GM13977 (cell line): ENCODE results near the gene CACNA1E.

Experiments
- DNase-seq: peaks from one replicate; pipeline ENCODE4 v3.0.0; 2012; ENCODE audit warnings: low spot score
- CTCF ChIP-seq: IDR thresholded peaks from 2 replicates; pipeline ENCODE4 v1.5.1; 2012; ENCODE audit warnings: mild to moderate bottlenecking, control low read depth; ENCODE audit not compliant: insufficient read depth; ENCODE audit errors: extremely low read depth, missing control alignments
- in situ Hi-C: fragments of 300-500 bp; cut with MboI; formaldehyde crosslinking; loops from one replicate; pipeline ENCODE4 v1.12.0; 2022; ENCODE audit warnings: low sequenced_read_pairs, low pct_unique_long_range_greater_than_20kb, mixed read lengths, inconsistent platforms; ENCODE audit not compliant: unreplicated experiment

CACNA1E gene

GRCh38 chr1:181759481-181759880, 276.2 kb downstream of the CACNA1E start:
- DNase-seq = no peak
- in situ Hi-C loops = no loop called here
- TF ChIP-seq CTCF = no peak

- DNase-seq = no peak
- in situ Hi-C loops = no loop called here
- TF ChIP-seq CTCF = no peak
Observed at GRCh38 chr1:181763736-181764135, 280.4 kb downstream of the CACNA1E start.

- TF ChIP-seq CTCF = no peak
Observed at GRCh38 chr1:181765451-181766026, 282.2 kb downstream of the CACNA1E start.

GRCh38 chr1:181767001-181767708, 283.8 kb downstream of the CACNA1E start:
- in situ Hi-C loops = no loop called here
- no peak for TF ChIP-seq CTCF

More at GRCh38 chr1:181765451-181766026, 282.2 kb downstream of the CACNA1E start:
- no peak for DNase-seq
- in situ Hi-C loops = no loop called here

DNA sequence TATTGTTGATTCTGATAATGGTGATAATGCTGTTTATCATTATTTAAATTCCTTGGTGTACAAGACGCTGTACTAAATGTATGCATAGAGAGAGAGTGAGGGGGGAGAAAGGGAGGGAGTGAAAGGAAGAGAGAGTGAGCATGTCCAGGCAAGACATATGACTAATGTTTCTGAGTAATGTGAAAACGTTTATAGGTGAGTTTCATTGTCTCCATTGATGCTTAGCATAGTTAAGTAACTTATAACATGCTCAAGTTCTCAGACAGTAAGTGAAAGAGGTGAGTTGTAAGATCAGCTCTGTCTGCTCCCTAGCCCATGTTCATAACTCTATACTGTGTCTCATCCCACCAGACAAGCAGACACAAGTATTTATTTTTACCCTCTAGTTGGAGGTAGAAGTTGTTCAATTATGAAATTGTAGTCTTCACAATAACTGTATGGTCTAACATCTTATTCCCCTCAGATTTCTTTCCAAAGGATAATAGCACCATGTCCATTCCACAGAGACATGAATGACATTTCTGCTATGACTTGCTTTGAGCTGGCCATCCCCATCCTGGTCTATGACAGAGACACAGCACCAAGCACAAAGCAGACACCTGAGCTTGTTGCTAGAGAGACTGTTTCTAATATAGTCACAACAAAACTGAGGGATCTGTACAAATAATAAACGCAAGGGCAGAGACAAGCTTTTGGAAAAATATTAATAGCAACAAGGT, 285.1 kb downstream of the CACNA1E start:
- no peak for TF ChIP-seq CTCF
- peak; percentile 54 for DNase-seq
- in situ Hi-C loops = no loop called here

More at GRCh38 chr1:181767001-181767708, 283.8 kb downstream of the CACNA1E start:
- DNase-seq = no peak

DNA sequence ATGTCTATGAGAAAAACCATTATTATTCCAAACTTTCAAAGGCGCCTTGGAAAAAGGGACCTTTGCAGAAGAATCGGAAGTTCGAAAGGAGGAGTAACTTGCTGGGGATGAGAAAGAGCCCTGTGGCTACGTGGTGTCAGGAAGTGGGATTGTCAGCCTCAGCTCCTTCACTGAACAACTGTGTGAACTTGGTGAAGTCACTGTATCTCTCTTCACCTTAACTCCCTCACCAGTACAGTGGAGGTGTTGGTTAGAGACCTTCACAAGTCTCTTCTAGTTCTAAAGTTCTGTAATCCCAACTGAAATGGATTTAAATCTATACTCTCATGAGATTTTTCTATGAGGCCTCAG, 285.6 kb downstream of the CACNA1E start:
- DNase-seq = no peak
- in situ Hi-C loops = no loop called here
- TF ChIP-seq CTCF = no peak
